Loucy (cell line): ENCODE measurements around the gene PABPN1L.

ENCODE experiments used
- EZH2phosphoT487 ChIP-seq: fragments of 200-600 bp; IDR thresholded peaks from 2 replicates; pipeline ENCODE4 v1.6.1; 2018; ENCODE audit warnings: antibody characterized with exemption, mild to moderate bottlenecking, moderate library complexity, borderline replicate concordance
- TF ChIP-seq, protein P1 (sequence below): fragments of 200-600 bp; sonication (generic); conservative IDR thresholded peaks from 2 replicates; pipeline ENCODE4 v1.5.1; 2014; ENCODE audit warnings: mild to moderate bottlenecking, antibody characterized with exemption, low read length

DNA sequence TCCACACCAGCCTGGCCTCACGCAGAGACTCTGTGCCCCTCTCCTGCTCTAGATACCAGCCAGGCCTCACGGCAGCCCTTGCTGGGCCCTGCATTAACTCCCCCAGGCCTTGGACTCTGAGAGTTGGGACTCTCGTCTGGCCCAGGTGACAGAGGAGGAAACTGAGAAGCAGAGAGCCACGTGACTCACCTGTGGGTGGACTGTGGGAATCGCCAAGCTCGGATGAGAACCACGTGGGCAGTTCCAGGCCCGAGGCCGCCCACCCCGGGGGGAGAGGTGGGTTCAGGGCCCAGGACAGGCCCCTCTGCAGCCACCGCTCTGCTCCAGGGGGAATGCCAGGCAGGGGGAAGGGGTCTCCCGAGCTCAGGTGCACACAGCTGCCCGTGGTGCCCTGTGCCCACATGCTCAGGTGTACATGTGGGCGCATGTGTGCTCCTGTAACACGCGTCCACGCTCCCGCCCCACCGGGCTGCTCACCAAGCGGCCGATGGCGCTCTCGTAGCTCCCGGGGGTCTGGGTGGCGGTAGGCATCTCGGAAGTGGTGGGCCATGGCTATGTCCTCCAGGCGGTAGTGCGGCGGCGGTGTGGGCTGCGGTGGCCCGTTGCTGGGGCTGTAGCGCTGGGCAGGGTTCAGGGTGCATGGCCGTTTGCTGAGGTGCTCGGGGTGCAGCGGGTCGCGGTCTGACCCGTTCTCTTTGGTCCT lies 18.3 kb upstream of the PABPN1L start:
- TF ChIP-seq, protein P1, sequence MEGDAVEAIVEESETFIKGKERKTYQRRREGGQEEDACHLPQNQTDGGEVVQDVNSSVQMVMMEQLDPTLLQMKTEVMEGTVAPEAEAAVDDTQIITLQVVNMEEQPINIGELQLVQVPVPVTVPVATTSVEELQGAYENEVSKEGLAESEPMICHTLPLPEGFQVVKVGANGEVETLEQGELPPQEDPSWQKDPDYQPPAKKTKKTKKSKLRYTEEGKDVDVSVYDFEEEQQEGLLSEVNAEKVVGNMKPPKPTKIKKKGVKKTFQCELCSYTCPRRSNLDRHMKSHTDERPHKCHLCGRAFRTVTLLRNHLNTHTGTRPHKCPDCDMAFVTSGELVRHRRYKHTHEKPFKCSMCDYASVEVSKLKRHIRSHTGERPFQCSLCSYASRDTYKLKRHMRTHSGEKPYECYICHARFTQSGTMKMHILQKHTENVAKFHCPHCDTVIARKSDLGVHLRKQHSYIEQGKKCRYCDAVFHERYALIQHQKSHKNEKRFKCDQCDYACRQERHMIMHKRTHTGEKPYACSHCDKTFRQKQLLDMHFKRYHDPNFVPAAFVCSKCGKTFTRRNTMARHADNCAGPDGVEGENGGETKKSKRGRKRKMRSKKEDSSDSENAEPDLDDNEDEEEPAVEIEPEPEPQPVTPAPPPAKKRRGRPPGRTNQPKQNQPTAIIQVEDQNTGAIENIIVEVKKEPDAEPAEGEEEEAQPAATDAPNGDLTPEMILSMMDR, result no peak
- no peak for TF ChIP-seq EZH2phosphoT487
